CD4-positive, alpha-beta T cell treated with Interleukin-17A for 1 hour (primary cell): ENCODE data around the gene NPFFR2.
"Not testable (repeated sequence)": the region's sequence is repeated elsewhere in the genome, so short reads cannot be mapped to it uniquely, and the experiment has no call there.

Source experiments
- DNase-seq: peaks from one replicate; pipeline ENCODE4 v3.0.0-alpha.2; 2020

Gene NPFFR2

GRCh38 chr4:72112514-72113156 lies 80.8 kb downstream of the NPFFR2 start:
- DNase-seq = no peak

- DNase-seq = no peak
Measured at GRCh38 chr4:72118017-72118416, 86.2 kb downstream of the NPFFR2 start.

- no peak for DNase-seq
Measured at GRCh38 chr4:72119946-72120345, 88.1 kb downstream of the NPFFR2 start.

GRCh38 chr4:72128741-72129140 lies 96.9 kb downstream of the NPFFR2 start:
- DNase-seq = no peak

- DNase-seq = no peak
Measured at GRCh38 chr4:72136429-72136828, 104.6 kb downstream of the NPFFR2 start.

- DNase-seq = not testable (repeated sequence)
Measured at GRCh38 chr4:72139997-72140396, 108.2 kb downstream of the NPFFR2 start.

GRCh38 chr4:72144241-72144640 lies 112.4 kb downstream of the NPFFR2 start:
- no peak for DNase-seq

GRCh38 chr4:72152731-72153130 lies 120.9 kb downstream of the NPFFR2 start:
- DNase-seq = no peak

- not testable (repeated sequence) for DNase-seq
Measured at GRCh38 chr4:72153634-72154033, 121.8 kb downstream of the NPFFR2 start.

GRCh38 chr4:72169285-72169684 lies 137.5 kb downstream of the NPFFR2 start:
- DNase-seq = not testable (repeated sequence)

GRCh38 chr4:72169861-72170260 lies 138.1 kb downstream of the NPFFR2 start:
- DNase-seq = no peak

- DNase-seq = no peak
Measured at GRCh38 chr4:72171761-72172160, 140.0 kb downstream of the NPFFR2 start.

GRCh38 chr4:72179342-72179741 lies 147.5 kb downstream of the NPFFR2 start:
- DNase-seq = no peak

GRCh38 chr4:72186714-72187113 lies 154.9 kb downstream of the NPFFR2 start:
- DNase-seq = no peak

GRCh38 chr4:72194046-72194445 lies 162.2 kb downstream of the NPFFR2 start:
- no peak for DNase-seq

GRCh38 chr4:72194453-72194852 lies 162.7 kb downstream of the NPFFR2 start:
- DNase-seq = no peak
